ENCODE data around the gene KIF5C.
"Not testable (repeated sequence)": the region's sequence is repeated elsewhere in the genome, so short reads cannot be mapped to it uniquely, and the experiment has no call there.

KIF5C gene

GRCh38 chr2:148966438-148966758 lies 91.4 kb downstream of the KIF5C start:
- DNase-seq (ENCODE audit: low spot score), result no peak

GRCh38 chr2:148967056-148967455 lies 92.0 kb downstream of the KIF5C start:
- DNase-seq (ENCODE audit: low spot score), result no peak

GRCh38 chr2:148967578-148967977 lies 92.6 kb downstream of the KIF5C start:
- DNase-seq (ENCODE audit: low spot score), result no peak

GRCh38 chr2:148968301-148968700 lies 93.3 kb downstream of the KIF5C start:
- no peak for DNase-seq (ENCODE audit: low spot score)

- DNase-seq (ENCODE audit: low spot score), result no peak
Observed at GRCh38 chr2:148968776-148969319, 93.8 kb downstream of the KIF5C start.

GRCh38 chr2:148969659-148970061 lies 94.6 kb downstream of the KIF5C start:
- DNase-seq (ENCODE audit: low spot score), result no peak

- DNase-seq (ENCODE audit: low spot score), result no peak
Observed at GRCh38 chr2:148970385-148970784, 95.4 kb downstream of the KIF5C start.

- DNase-seq (ENCODE audit: low spot score), result no peak
Observed at GRCh38 chr2:148971547-148971946, 96.5 kb downstream of the KIF5C start.

- no peak for DNase-seq (ENCODE audit: low spot score)
Observed at GRCh38 chr2:148974095-148974494, 99.1 kb downstream of the KIF5C start.

GRCh38 chr2:148978026-148978685 lies 103.1 kb downstream of the KIF5C start:
- no peak for DNase-seq (ENCODE audit: low spot score)

- peak; percentile 25 for DNase-seq (ENCODE audit: low spot score)
Observed at GRCh38 chr2:148978706-148979105, 103.7 kb downstream of the KIF5C start.

GRCh38 chr2:148979164-148979918 lies 104.3 kb downstream of the KIF5C start:
- DNase-seq (ENCODE audit: low spot score), result no peak

- no peak for DNase-seq (ENCODE audit: low spot score)
Observed at GRCh38 chr2:148979919-148980277, 104.9 kb downstream of the KIF5C start.

- not testable (repeated sequence) for DNase-seq (ENCODE audit: low spot score)
Observed at GRCh38 chr2:148980496-148980895, 105.5 kb downstream of the KIF5C start.

- DNase-seq (ENCODE audit: low spot score), result no peak
Observed at GRCh38 chr2:148981324-148981723, 106.3 kb downstream of the KIF5C start.

GRCh38 chr2:148981781-148982180 lies 106.8 kb downstream of the KIF5C start:
- DNase-seq (ENCODE audit: low spot score), result no peak

GRCh38 chr2:148982282-148982681 lies 107.3 kb downstream of the KIF5C start:
- DNase-seq (ENCODE audit: low spot score), result no peak

- no peak for DNase-seq (ENCODE audit: low spot score)
Observed at GRCh38 chr2:148983896-148984295, 108.9 kb downstream of the KIF5C start.

- DNase-seq (ENCODE audit: low spot score), result no peak
Observed at GRCh38 chr2:148984449-148984848, 109.4 kb downstream of the KIF5C start.

GRCh38 chr2:148987286-148987685 lies 112.3 kb downstream of the KIF5C start:
- no peak for DNase-seq (ENCODE audit: low spot score)

GRCh38 chr2:148988337-148988736 lies 113.3 kb downstream of the KIF5C start:
- DNase-seq (ENCODE audit: low spot score), result no peak

- DNase-seq (ENCODE audit: low spot score), result peak; percentile 79
Observed at GRCh38 chr2:148989882-148990493, 115.0 kb downstream of the KIF5C start.

GRCh38 chr2:148990968-148991367 lies 115.9 kb downstream of the KIF5C start:
- DNase-seq (ENCODE audit: low spot score), result no peak

All from GM03348 (cell line).